Cortex of kidney (tissue), 1 donor: Measurements from ENCODE around the gene CDH13.

Experiments used
- DNase-seq: peaks from one replicate; lab custom pipeline; 2025; lab: John Stamatoyannopoulos, UW

The CDH13 gene

GRCh38 chr16:83248735-83249463 lies 622.1 kb downstream of the CDH13 start:
- no peak for DNase-seq

- no peak for DNase-seq
Observed at GRCh38 chr16:83253521-83253920, 626.8 kb downstream of the CDH13 start.

- no peak for DNase-seq
Observed at GRCh38 chr16:83258366-83258928, 631.7 kb downstream of the CDH13 start.

- no peak for DNase-seq
Observed at GRCh38 chr16:83266848-83267553, 640.2 kb downstream of the CDH13 start.

- DNase-seq, result no peak
Observed at GRCh38 chr16:83268169-83268568, 641.4 kb downstream of the CDH13 start.

- DNase-seq, result no peak
Observed at GRCh38 chr16:83269048-83269447, 642.3 kb downstream of the CDH13 start.

GRCh38 chr16:83269541-83269940 lies 642.8 kb downstream of the CDH13 start:
- no peak for DNase-seq

- no peak for DNase-seq
Observed at GRCh38 chr16:83270061-83270460, 643.3 kb downstream of the CDH13 start.

- no peak for DNase-seq
Observed at GRCh38 chr16:83270640-83271039, 643.9 kb downstream of the CDH13 start.

GRCh38 chr16:83271123-83271522 lies 644.4 kb downstream of the CDH13 start:
- DNase-seq, result no peak

GRCh38 chr16:83271970-83272575 lies 645.3 kb downstream of the CDH13 start:
- no peak for DNase-seq

- no peak for DNase-seq
Observed at GRCh38 chr16:83272843-83273242, 646.1 kb downstream of the CDH13 start.

GRCh38 chr16:83273504-83274173 lies 646.9 kb downstream of the CDH13 start:
- no peak for DNase-seq

- no peak for DNase-seq
Observed at GRCh38 chr16:83279251-83279650, 652.5 kb downstream of the CDH13 start.

GRCh38 chr16:83285921-83286320 lies 659.2 kb downstream of the CDH13 start:
- no peak for DNase-seq

GRCh38 chr16:83296505-83296904 lies 669.7 kb downstream of the CDH13 start:
- no peak for DNase-seq

- no peak for DNase-seq
Observed at GRCh38 chr16:83298541-83298940, 671.8 kb downstream of the CDH13 start.

- DNase-seq, result no peak
Observed at GRCh38 chr16:83300326-83300725, 673.6 kb downstream of the CDH13 start.

GRCh38 chr16:83301971-83302370 lies 675.2 kb downstream of the CDH13 start:
- DNase-seq, result no peak

GRCh38 chr16:83302853-83303252 lies 676.1 kb downstream of the CDH13 start:
- no peak for DNase-seq

GRCh38 chr16:83305092-83305491 lies 678.3 kb downstream of the CDH13 start:
- DNase-seq, result no peak

GRCh38 chr16:83306961-83307593 lies 680.3 kb downstream of the CDH13 start:
- no peak for DNase-seq
